Osteoblast (primary cell): ENCODE results near the gene CCL4L2. TPM values are rescaled to one million over a fixed set of nuclear protein-coding genes. Genes with fewer than 3 reads are reported as not detected.
"Not testable (repeated sequence)": the region's sequence is repeated elsewhere in the genome, so short reads cannot be mapped to it uniquely, and the experiment has no call there.

ENCODE experiments used
- DNase-seq: peaks from one replicate; pipeline ENCODE4 v3.0.0; 2011; ENCODE audit warnings: low spot score, mixed read lengths; ENCODE audit not compliant: insufficient read length; ENCODE audit errors: missing footprints
- H2AFZ ChIP-seq: 2 replicates; pipeline ENCODE4 v1.6.0; 2011; ENCODE audit warnings: mild to moderate bottlenecking, low read length
- H3K27ac ChIP-seq: 2 replicates; pipeline ENCODE4 v1.5.1; 2011; ENCODE audit warnings: mild to moderate bottlenecking, low read depth, low read length, moderate library complexity
- H3K27me3 ChIP-seq: 2 replicates; pipeline ENCODE4 v1.6.0; 2012; ENCODE audit warnings: mild to moderate bottlenecking, control low read depth, inconsistent platforms, low read length, moderate library complexity; ENCODE audit not compliant: insufficient read depth
- H3K36me3 ChIP-seq: 2 replicates; pipeline ENCODE4 v1.5.1; 2011; ENCODE audit warnings: mild to moderate bottlenecking, low read length, control low read depth, moderate library complexity; ENCODE audit not compliant: insufficient read depth
- H3K4me1 ChIP-seq: 2 replicates; pipeline ENCODE4 v1.5.1; 2011; ENCODE audit warnings: mild to moderate bottlenecking, low read length, control low read depth, moderate library complexity; ENCODE audit not compliant: insufficient read depth
- H3K4me2 ChIP-seq: 2 replicates; pipeline ENCODE4 v1.6.0; 2011; ENCODE audit warnings: mild to moderate bottlenecking, low read length; ENCODE audit not compliant: insufficient read depth
- H3K4me3 ChIP-seq: fragments of 200-600 bp; sonication (generic); 3 replicates; pipeline ENCODE4 v1.5.1; 2012; ENCODE audit warnings: mild to moderate bottlenecking, low read length, inconsistent platforms; ENCODE audit not compliant: insufficient read depth
- H3K79me2 ChIP-seq: 2 replicates; pipeline ENCODE4 v1.6.0; 2012; ENCODE audit warnings: mild to moderate bottlenecking, low read length, control low read depth, inconsistent platforms; ENCODE audit not compliant: insufficient read depth
- H3K9me3 ChIP-seq: 2 replicates; pipeline ENCODE4 v1.5.1; 2011; ENCODE audit warnings: low read depth, low read length, control low read depth
- H4K20me1 ChIP-seq: 2 replicates; pipeline ENCODE4 v1.6.0; 2012; ENCODE audit warnings: mild to moderate bottlenecking, low read length, control low read depth; ENCODE audit not compliant: insufficient read depth
- small RNA-seq: library from RNA; depleted of rRNA; stranded (forward); fragments of <200 nt; gene quantifications from one replicate; pipeline ENCODE3, GENCODE V24; 2012
- total RNA-seq: library from RNA; depleted of rRNA; stranded (reverse); fragments of >200 nt; gene quantifications from 2 replicates; pipeline ENCODE4 v1.2.3, GENCODE V29; 2012

Gene CCL4L2
- total RNA-seq, 1 donor = not detected

DNA sequence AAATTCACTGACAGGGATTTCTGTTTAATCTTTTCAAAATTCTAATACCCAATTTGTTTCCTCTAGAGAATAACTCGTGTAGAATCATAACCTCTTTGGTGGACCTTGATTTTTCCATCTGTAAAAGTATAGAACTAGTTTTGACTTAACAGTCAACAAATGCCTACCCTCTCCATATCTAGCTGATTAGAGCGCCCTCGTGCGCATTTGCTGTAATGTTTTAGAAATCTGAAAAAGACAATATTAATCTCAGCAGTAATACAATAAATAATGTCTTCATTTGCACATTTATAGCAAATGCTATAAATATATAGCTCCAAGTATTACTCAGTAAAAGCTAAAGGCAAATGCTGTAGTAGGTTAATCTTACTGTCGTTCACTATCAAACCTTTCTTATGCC, 18.8 kb downstream of the CCL4L2 start:
- H2AFZ ChIP-seq, H3K79me2 ChIP-seq, H4K20me1 ChIP-seq, H3K9me3 ChIP-seq, H3K4me1 ChIP-seq, H3K36me3 ChIP-seq, H3K27ac ChIP-seq, H3K27me3 ChIP-seq, DNase-seq, H3K4me3 ChIP-seq, H3K4me2 ChIP-seq: not testable (repeated sequence)

DNA sequence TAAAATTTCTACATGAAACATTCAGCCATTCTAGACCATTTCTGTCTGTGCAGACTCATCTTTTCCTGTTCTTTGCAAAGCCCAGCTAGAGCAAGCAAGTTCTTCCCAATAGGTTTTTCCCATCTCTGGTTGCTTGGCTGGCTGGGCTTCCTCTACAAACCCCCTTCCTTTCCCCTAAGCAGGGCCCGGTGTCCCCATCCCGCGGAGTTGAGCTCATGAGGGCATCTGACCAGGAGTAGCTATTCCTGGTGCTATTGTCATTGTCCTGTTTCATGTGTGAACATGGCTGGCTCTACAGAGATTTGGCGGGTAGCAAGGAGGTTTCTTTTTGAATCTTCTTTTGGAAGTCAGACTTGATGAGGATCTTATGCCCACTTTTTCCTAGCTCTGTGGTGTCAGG, 31.2 kb downstream of the CCL4L2 start:
- H3K4me1 ChIP-seq, H4K20me1 ChIP-seq: not testable (repeated sequence)

More for the DNA sequence above, 31.2 kb downstream of the CCL4L2 start:
- DNase-seq, H3K79me2 ChIP-seq, H3K4me2 ChIP-seq, H3K9me3 ChIP-seq, H3K36me3 ChIP-seq, H2AFZ ChIP-seq, H3K4me3 ChIP-seq, H3K27ac ChIP-seq, H3K27me3 ChIP-seq: not testable (repeated sequence)

Small RNA genes lying within 50 kb of the gene (small RNA-seq; reads per million reads assigned to genes)
- gene AC243829.3 (not detected), gene AC243829.6 (not detected)

Other genes starting within 250 kb of the CCL4L2 start
- gene CCL16, start 229.6 kb upstream of the CCL4L2 start, total RNA-seq = not detected in 2 replicates
- gene CCL14, start 224.3 kb upstream of the CCL4L2 start, total RNA-seq = not detected in 2 replicates
- not detected in 2 replicates for gene CCL15, start 209.5 kb upstream of the CCL4L2 start, total RNA-seq
- gene CCL23, start 193.1 kb upstream of the CCL4L2 start, total RNA-seq = not detected in 2 replicates
- 0.36 TPM in 1 of 2 replicates, not detected in the other for gene CCL18, start 146.8 kb upstream of the CCL4L2 start, total RNA-seq
- gene CCL3, start 120.9 kb upstream of the CCL4L2 start, total RNA-seq = 0.29 and 0.36 TPM in 2 replicates
- 0.36 TPM in 1 of 2 replicates, not detected in the other for gene CCL4, start 107.2 kb upstream of the CCL4L2 start, total RNA-seq
- 0.36 and 0.88 TPM in 2 replicates for gene TBC1D3B, start 34.4 kb upstream of the CCL4L2 start, total RNA-seq
- gene CCL3L1, start 14.3 kb upstream of the CCL4L2 start, total RNA-seq = not detected in 2 replicates
- 0.36 and 0.59 TPM in 2 replicates for gene TBC1D3I, start 53.5 kb downstream of the CCL4L2 start, total RNA-seq
- 2.9 TPM in 1 of 2 replicates, not detected in the other for gene TBC1D3G, start 112.8 kb downstream of the CCL4L2 start, total RNA-seq
- gene TBC1D3H, start 177.4 kb downstream of the CCL4L2 start, total RNA-seq = not detected in 2 replicates